OCI-LY3 (cell line): ENCODE results near the gene ADD2.

Experiments used
- H2AFZ ChIP-seq: fragments of 200-600, 300-600 bp; shearing (Covaris generic); 2 replicates; pipeline ENCODE4 v1.6.0; 2014; ENCODE audit warnings: antibody characterized with exemption, low read depth, low read length
- H3K27ac ChIP-seq: fragments of 200-600, 300-600 bp; sonication (generic); 2 replicates; pipeline ENCODE4 v1.5.1; 2014; ENCODE audit warnings: mild to moderate bottlenecking, low read length, moderate library complexity, mixed read lengths
- H3K27me3 ChIP-seq: fragments of 200-600, 300-600 bp; sonication (generic); 2 replicates; pipeline ENCODE4 v1.6.1; 2014; ENCODE audit warnings: low read depth, low read length, mixed read lengths
- H3K36me3 ChIP-seq: fragments of 200-600, 300-600 bp; sonication (generic); replicated peaks from 2 replicates; pipeline ENCODE3; 2014; ENCODE audit warnings: low read depth, low read length, mixed read lengths
- H3K4me1 ChIP-seq: fragments of 300-600, 200-600 bp; sonication (generic); 2 replicates; pipeline ENCODE4 v1.6.1; 2014; ENCODE audit warnings: low read length, mixed read lengths
- H3K4me2 ChIP-seq: fragments of 200-600, 300-600 bp; sonication (generic); 2 replicates; pipeline ENCODE4 v1.6.1; 2014; ENCODE audit warnings: low read length, mixed read lengths
- H3K4me3 ChIP-seq: fragments of 300-600, 200-600 bp; sonication (generic); 2 replicates; pipeline ENCODE4 v1.5.1; 2014; ENCODE audit warnings: antibody characterized with exemption, mild to moderate bottlenecking, low read length, moderate library complexity
- H3K79me2 ChIP-seq: fragments of 300-600, 200-600 bp; shearing (Covaris generic); 2 replicates; pipeline ENCODE4 v1.6.1; 2014; ENCODE audit warnings: mild to moderate bottlenecking, low read length, mixed read lengths
- H3K9ac ChIP-seq: fragments of 300-600, 200-600 bp; shearing (Covaris generic); 2 replicates; pipeline ENCODE4 v1.6.0; 2014; ENCODE audit warnings: mild to moderate bottlenecking, low read length, moderate library complexity
- H3K9me3 ChIP-seq: fragments of 200-600, 300-600 bp; shearing (Covaris generic); 2 replicates; pipeline ENCODE4 v1.6.1; 2014; ENCODE audit warnings: low read length, mixed read lengths; ENCODE audit not compliant: insufficient read depth
- H4K20me1 ChIP-seq: fragments of 200-600, 300-600 bp; sonication (generic); 2 replicates; pipeline ENCODE4 v1.6.1; 2016; ENCODE audit warnings: low read length, mixed read lengths; ENCODE audit not compliant: insufficient read depth
- CTCF ChIP-seq: fragments of 200-600, 300-600 bp; sonication (generic); IDR thresholded peaks from 2 replicates; pipeline ENCODE4 v1.5.1; 2014; ENCODE audit warnings: antibody characterized with exemption, low read length, low read depth
- EZH2phosphoT487 ChIP-seq: fragments of 200-600 bp; shearing (Covaris generic); IDR thresholded peaks from 2 replicates; pipeline ENCODE4 v1.6.1; 2018; ENCODE audit warnings: antibody characterized with exemption, mixed run types, low read depth

ADD2 gene

DNA sequence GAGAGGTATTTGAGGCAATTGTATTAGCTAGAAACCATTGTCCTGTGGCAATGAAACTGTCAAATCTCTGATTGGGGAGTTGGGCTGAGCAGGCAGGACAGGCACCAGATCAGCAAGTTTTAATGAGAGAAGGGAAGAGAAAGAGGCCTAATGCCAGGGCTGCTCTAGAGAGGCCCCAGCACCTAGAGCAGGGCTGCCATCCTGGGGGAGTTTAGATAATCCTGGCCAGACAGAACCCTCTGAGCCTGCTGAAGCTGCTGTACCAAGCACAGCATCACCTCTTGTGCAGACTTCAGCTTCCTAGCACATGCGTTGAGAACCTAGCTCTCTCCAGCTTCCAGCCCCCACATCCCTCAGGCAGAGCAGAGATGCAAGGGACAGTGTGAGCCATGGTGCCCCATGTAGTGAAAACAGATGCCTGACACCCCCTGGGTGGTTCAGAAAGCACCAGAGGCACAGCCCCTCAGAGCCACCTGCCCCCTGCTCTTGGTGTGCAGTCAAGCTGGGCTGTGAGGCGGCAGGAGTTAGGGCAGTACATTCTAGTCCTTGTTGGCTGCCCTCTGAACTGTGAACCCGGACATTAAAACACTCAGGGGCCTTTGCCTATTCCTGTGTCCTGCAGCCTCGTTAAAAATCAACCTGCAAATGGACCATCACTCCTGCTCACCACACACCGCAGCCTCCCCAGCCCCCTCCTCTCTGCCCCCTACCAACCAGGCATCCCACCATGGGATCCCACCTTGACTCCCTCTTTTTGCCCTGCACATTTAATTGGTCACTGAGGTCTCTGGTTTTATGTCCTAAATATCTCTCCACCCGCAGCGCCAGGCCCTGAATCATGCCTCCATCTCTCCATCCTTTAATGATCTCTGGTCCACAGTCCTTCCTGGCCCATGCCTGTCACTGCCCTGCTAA is 52.7 kb downstream of the ADD2 start:
- Histone ChIP-seq H3K27me3 (no peaks in the 10 kb centered on the region), H3K79me2 (no peaks in the 10 kb centered on the region), H3K4me2 (no peak overlapping the region), H2AFZ (no peak overlapping the region), H3K9ac (no peak overlapping the region), H3K9me3 (no peaks in the 10 kb centered on the region), H4K20me1 (no peaks in the 10 kb centered on the region), H3K4me1 (no peaks in the 10 kb centered on the region), H3K36me3 (no peaks in the 10 kb centered on the region), H3K27ac (no peak overlapping the region), H3K4me3 (no peak overlapping the region)
- TF ChIP-seq EZH2phosphoT487 (no peak), CTCF (no peak)

DNA sequence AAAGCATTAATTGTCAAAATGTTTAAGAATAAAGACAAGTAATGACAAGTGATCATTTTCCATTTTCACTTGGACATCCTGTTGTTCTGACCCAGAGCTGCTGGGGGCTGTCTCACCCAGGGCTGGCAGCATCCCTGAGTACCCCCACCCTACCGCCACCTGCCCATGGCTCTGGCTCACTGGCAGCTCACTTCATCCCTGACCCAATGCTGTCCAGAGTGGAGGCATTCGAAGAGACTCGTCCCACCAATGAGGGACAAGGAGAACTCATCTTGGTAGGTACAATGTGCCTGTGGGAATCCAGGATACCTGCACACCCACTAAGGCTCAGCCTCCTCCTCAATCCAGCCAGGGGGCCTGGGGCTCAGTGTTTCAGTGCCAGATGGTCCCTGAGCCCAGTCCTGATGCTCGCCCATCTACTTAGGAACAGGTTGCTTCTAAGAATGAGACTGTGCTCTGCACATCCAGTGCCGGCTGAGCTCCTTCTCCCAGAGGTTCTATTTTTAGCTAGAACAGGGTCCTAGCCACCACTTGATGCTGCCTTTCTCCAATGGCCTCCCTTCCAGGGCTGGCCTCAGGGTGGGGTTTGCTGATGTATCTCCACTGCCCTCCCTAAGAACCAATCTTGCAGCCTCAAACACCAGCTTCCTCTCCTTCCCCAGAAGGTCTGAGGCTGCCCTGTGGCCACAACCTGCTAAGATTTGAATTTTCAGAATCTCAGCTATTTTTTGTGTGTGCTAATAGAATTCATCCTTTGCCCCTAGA is 53.7 kb downstream of the ADD2 start:
- no peak for TF ChIP-seq CTCF
- Histone ChIP-seq H3K79me2 (no peaks in the 10 kb centered on the region), H4K20me1 (no peaks in the 10 kb centered on the region), H3K27ac (no peak overlapping the region), H3K9me3 (no peaks in the 10 kb centered on the region), H3K36me3 (no peaks in the 10 kb centered on the region), H3K4me1 (peaks cover 5% of the 10 kb centered on the region), H3K27me3 (no peaks in the 10 kb centered on the region), H3K4me2 (no peak overlapping the region), H2AFZ (no peak overlapping the region), H3K9ac (no peak overlapping the region), H3K4me3 (no peak overlapping the region)

DNA sequence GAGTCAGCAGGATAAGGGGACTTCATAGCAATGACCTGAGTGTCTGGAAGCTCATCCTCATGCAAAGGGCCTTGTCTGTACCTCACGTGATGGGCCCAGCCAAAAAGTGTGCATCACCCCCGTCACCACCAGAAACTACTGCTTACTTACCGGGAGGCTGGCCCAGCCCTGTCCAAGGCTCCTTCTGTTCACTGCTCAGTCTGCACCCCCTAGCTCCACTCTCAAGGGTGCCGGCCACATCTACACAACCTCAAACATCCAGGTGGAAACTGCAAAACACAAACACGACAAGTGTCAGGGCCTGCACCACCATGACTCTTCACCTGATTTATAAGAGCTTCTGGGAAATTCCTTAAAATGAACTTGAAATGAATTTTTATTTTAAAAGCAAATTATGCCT is 55.1 kb downstream of the ADD2 start:
- Histone ChIP-seq H3K9ac (no peak overlapping the region), H3K79me2 (no peaks in the 10 kb centered on the region), H3K4me3 (no peak overlapping the region), H3K4me2 (no peak overlapping the region), H3K9me3 (no peaks in the 10 kb centered on the region), H3K36me3 (peaks cover 3% of the 10 kb centered on the region), H4K20me1 (no peaks in the 10 kb centered on the region), H3K27ac (no peak overlapping the region), H3K4me1 (peaks cover 19% of the 10 kb centered on the region), H2AFZ (no peak overlapping the region), H3K27me3 (no peaks in the 10 kb centered on the region)
- TF ChIP-seq EZH2phosphoT487 (no peak), CTCF (no peak)

DNA sequence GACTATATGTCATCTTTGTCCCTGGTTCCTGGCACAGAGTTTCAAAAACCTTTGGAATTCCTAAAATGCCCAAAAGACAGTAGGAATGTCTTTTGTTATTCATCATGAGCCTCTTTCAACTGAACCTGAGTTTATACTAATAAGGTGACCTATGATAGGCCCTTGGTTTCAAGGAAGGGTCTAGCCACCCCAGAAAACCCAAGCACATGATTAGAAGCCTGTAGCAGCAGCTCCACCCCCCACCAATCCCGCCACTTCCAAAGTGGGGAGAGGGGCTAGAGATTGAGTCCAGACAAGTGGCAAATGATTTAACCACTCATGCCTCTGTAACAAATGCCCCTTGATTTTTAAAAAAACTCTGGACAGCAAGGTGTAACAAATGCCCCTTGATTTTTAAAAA is 56.8 kb downstream of the ADD2 start:
- H3K27ac ChIP-seq = no peak overlapping the region
- H3K4me1 ChIP-seq = peaks cover 22% of the 10 kb centered on the region
- no peaks in the 10 kb centered on the region for H4K20me1 ChIP-seq
- peaks cover 3% of the 10 kb centered on the region for H3K36me3 ChIP-seq
- no peak overlapping the region for H2AFZ ChIP-seq
- H3K79me2 ChIP-seq = no peaks in the 10 kb centered on the region
- no peak overlapping the region for H3K9ac ChIP-seq
- no peaks in the 10 kb centered on the region for H3K9me3 ChIP-seq
- no peak overlapping the region for H3K4me3 ChIP-seq
- no peaks in the 10 kb centered on the region for H3K27me3 ChIP-seq
- TF ChIP-seq EZH2phosphoT487 = no peak
- H3K4me2 ChIP-seq = no peak overlapping the region
